HL-60 (cell line): ENCODE results near the gene CYSTM1.
A peak's percentile ranks its signal among the peaks of the same experiment; 100 is the strongest.

Experiments
- DNase-seq, 2 experiments: peaks; one replicate each; pipeline ENCODE4 v3.0.0-alpha.2; 2010 to 2020; ENCODE audit warnings: low read depth in 1 of 2, low spot score in 1 of 2
- H3K27ac ChIP-seq: fragments of 250-450 bp; sonication (Bioruptor Pico); replicated peaks from 2 replicates; pipeline ENCODE4 v1.5.1; 2020; ENCODE audit warnings: mild to moderate bottlenecking, moderate library complexity
- H3K27me3 ChIP-seq: fragments of 250-450 bp; sonication (Bioruptor Pico); 2 replicates; pipeline ENCODE4 v1.5.1; 2021; ENCODE audit warnings: mild to moderate bottlenecking, moderate library complexity; ENCODE audit not compliant: insufficient read depth, poor library complexity, severe bottlenecking
- H3K4me3 ChIP-seq: replicated peaks from 2 replicates; pipeline ENCODE4 v1.5.1; 2011; ENCODE audit warnings: mild to moderate bottlenecking, control low read depth, low read length; ENCODE audit not compliant: insufficient read depth
- GABPA ChIP-seq: IDR thresholded peaks from 2 replicates; pipeline ENCODE4 v1.6.1; 2012; ENCODE audit warnings: low read depth
- POLR2AphosphoS5 ChIP-seq: IDR thresholded peaks from 2 replicates; pipeline ENCODE4 v1.6.1; 2012; ENCODE audit warnings: low read depth
- SPI1 ChIP-seq: IDR thresholded peaks from 2 replicates; pipeline ENCODE4 v1.6.1; 2012; ENCODE audit warnings: low read depth, mild to moderate bottlenecking, borderline replicate concordance
- TF ChIP-seq, protein P1 (sequence below): IDR thresholded peaks from 2 replicates; pipeline ENCODE4 v1.6.1; 2012; ENCODE audit warnings: low read depth; ENCODE audit not compliant: insufficient replicate concordance
- TF ChIP-seq, protein P2 (sequence below): IDR thresholded peaks from one replicate; pipeline ENCODE4 v1.5.1; 2011; ENCODE audit warnings: low read length, control low read depth, inconsistent platforms; ENCODE audit not compliant: insufficient read depth

CYSTM1 gene

GRCh38 chr5:140234377-140234989 is 59.5 kb downstream of the CYSTM1 start:
- TF ChIP-seq SPI1 (no peak), GABPA (no peak), POLR2AphosphoS5 (no peak)
- TF ChIP-seq, protein P1, sequence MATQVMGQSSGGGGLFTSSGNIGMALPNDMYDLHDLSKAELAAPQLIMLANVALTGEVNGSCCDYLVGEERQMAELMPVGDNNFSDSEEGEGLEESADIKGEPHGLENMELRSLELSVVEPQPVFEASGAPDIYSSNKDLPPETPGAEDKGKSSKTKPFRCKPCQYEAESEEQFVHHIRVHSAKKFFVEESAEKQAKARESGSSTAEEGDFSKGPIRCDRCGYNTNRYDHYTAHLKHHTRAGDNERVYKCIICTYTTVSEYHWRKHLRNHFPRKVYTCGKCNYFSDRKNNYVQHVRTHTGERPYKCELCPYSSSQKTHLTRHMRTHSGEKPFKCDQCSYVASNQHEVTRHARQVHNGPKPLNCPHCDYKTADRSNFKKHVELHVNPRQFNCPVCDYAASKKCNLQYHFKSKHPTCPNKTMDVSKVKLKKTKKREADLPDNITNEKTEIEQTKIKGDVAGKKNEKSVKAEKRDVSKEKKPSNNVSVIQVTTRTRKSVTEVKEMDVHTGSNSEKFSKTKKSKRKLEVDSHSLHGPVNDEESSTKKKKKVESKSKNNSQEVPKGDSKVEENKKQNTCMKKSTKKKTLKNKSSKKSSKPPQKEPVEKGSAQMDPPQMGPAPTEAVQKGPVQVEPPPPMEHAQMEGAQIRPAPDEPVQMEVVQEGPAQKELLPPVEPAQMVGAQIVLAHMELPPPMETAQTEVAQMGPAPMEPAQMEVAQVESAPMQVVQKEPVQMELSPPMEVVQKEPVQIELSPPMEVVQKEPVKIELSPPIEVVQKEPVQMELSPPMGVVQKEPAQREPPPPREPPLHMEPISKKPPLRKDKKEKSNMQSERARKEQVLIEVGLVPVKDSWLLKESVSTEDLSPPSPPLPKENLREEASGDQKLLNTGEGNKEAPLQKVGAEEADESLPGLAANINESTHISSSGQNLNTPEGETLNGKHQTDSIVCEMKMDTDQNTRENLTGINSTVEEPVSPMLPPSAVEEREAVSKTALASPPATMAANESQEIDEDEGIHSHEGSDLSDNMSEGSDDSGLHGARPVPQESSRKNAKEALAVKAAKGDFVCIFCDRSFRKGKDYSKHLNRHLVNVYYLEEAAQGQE = no peak
- TF ChIP-seq, protein P2, sequence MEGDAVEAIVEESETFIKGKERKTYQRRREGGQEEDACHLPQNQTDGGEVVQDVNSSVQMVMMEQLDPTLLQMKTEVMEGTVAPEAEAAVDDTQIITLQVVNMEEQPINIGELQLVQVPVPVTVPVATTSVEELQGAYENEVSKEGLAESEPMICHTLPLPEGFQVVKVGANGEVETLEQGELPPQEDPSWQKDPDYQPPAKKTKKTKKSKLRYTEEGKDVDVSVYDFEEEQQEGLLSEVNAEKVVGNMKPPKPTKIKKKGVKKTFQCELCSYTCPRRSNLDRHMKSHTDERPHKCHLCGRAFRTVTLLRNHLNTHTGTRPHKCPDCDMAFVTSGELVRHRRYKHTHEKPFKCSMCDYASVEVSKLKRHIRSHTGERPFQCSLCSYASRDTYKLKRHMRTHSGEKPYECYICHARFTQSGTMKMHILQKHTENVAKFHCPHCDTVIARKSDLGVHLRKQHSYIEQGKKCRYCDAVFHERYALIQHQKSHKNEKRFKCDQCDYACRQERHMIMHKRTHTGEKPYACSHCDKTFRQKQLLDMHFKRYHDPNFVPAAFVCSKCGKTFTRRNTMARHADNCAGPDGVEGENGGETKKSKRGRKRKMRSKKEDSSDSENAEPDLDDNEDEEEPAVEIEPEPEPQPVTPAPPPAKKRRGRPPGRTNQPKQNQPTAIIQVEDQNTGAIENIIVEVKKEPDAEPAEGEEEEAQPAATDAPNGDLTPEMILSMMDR = no peak
- no peaks in the 10 kb centered on the region for H3K27me3 ChIP-seq
- no peak overlapping the region for H3K4me3 ChIP-seq
- DNase-seq = no peak
- H3K27ac ChIP-seq = no peak overlapping the region

DNA sequence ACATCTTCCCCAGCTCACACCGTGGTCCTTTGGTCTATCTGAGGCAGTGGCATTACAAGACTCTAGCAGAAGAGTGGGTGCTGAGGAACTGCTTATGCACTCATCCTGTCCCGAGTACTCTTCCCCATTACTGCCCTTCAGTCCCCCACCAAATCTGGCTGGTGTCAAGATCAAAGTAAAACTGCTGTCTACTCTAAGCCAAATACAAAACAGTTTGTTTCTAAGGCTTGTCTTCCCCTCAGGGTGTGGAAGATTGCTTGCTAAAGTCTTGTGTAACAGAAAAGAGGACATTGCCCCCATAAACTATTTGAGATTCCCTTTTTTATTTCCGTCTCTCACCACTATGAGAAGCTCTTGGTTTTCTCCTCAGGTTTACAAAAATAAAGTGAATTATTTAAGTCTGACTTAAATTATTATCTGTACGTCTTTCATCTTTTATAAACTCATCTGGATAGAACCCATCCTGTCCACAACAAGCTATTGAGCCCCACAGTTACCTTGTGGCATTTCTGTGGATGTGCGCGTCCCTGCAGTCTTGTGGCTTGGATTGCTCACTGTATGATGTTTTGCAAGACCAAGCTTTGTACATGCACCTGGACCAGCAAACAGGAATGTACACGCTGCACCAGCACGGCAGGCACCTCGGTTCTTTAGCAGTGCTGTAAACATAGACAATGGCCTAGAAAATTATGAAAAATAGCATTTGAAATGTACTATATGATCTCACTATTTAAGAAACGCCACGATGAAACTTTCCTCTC is 61.0 kb downstream of the CYSTM1 start:
- TF ChIP-seq, protein P1 = no peak
- TF ChIP-seq POLR2AphosphoS5 (peak; percentile 74), SPI1 (peak; percentile 58; the same call in 1 of the 2 replicates), GABPA (no peak)
- TF ChIP-seq, protein P2 = no peak
- H3K27me3 ChIP-seq = no peaks in the 10 kb centered on the region
- DNase-seq = peak; percentile 50 to 89
- peak overlapping the region; percentile 67 for H3K27ac ChIP-seq
- no peak overlapping the region for H3K4me3 ChIP-seq

- H3K27me3 ChIP-seq = no peaks in the 10 kb centered on the region
- no peak for DNase-seq
- peak overlapping the region; percentile 67 for H3K27ac ChIP-seq
- no peak overlapping the region for H3K4me3 ChIP-seq
- TF ChIP-seq POLR2AphosphoS5 (no peak), GABPA (no peak), SPI1 (no peak)
- TF ChIP-seq, protein P1 = no peak
- TF ChIP-seq, protein P2 = no peak
Observed at GRCh38 chr5:140236891-140237598, 62.1 kb downstream of the CYSTM1 start.
